HUES48 (cell line): ENCODE results near the gene AMPD3.

Experiments
- H3K27ac ChIP-seq: one replicate; pipeline ENCODE4 v1.7.0; 2013; ENCODE audit warnings: low read depth, low read length, inconsistent platforms
- H3K27me3 ChIP-seq: 2 replicates; pipeline ENCODE4 v1.6.1; 2013; ENCODE audit warnings: mild to moderate bottlenecking, low read length; ENCODE audit not compliant: control insufficient read depth, insufficient read depth
- H3K36me3 ChIP-seq: 2 replicates; pipeline ENCODE4 v1.6.1; 2013; ENCODE audit warnings: low read length; ENCODE audit not compliant: control insufficient read depth, insufficient read depth
- H3K4me1 ChIP-seq: 2 replicates; pipeline ENCODE4 v1.6.1; 2013; ENCODE audit warnings: mild to moderate bottlenecking, low read length; ENCODE audit not compliant: control insufficient read depth, insufficient read depth
- H3K4me3 ChIP-seq: 2 replicates; pipeline ENCODE4 v1.5.1; 2013; ENCODE audit warnings: mild to moderate bottlenecking, low read depth, low read length
- H3K9ac ChIP-seq: 2 replicates; pipeline ENCODE4 v1.6.1; 2013; ENCODE audit warnings: mild to moderate bottlenecking, low read depth, low read length, moderate library complexity
- H3K9me3 ChIP-seq: 2 replicates; pipeline ENCODE4 v1.6.1; 2013; ENCODE audit warnings: low read length; ENCODE audit not compliant: control insufficient read depth, insufficient read depth

AMPD3 gene

GRCh38 chr11:10454878-10455631, at the start of gene AMPD3:
AMPD3 (plus strand) TSS chr11:10455264; CDS start chr11:10461520, 6,256 bp downstream.
- H3K9ac ChIP-seq, result no peak within 1 kb of the TSS
- H3K4me1 ChIP-seq, result peaks cover 28% of the 10 kb centered on the region
- H3K36me3 ChIP-seq, result no peaks in the 10 kb centered on the region
- peaks cover 26% of the 10 kb centered on the region for H3K27me3 ChIP-seq
- no peak within 1 kb of the TSS for H3K4me3 ChIP-seq
- H3K9me3 ChIP-seq, result no peaks in the 10 kb centered on the region
- peak within 1 kb of the TSS; percentile 58 for H3K27ac ChIP-seq

DNA sequence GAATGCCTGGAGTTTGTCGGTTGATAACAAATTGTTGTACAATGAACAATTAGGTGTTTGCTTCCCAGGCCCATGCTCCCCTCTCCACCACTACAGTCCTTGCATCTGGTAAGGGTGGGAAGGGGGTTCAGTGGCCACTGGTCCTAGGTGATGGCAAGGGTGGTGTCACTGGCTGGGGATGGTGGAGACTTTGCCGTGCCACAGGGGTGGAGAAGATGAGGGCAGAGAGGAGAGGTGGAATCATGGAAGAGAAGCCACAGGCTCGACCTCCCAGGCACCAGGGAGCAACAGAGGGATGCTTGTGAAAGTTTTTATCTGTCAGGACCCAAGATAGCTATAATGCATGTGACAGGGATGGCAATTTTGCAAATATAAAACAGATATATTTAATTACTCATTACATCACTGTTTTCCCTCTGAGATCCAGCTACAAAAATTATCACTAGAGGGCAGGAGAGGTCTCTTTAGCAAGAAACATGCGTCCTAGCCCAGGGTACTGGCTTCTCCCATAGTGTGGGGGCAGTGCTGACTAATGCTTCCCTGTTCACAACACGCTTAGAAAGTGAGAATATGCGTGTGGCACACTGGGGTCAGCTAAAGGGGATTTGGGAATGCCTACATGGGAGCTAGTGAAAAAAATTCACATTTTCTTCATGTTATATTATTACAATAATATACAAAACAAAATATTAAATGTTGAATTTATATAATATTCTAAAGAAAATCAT, 49.0 kb upstream of the AMPD3 start:
- H3K27ac ChIP-seq, result no peak overlapping the region

DNA sequence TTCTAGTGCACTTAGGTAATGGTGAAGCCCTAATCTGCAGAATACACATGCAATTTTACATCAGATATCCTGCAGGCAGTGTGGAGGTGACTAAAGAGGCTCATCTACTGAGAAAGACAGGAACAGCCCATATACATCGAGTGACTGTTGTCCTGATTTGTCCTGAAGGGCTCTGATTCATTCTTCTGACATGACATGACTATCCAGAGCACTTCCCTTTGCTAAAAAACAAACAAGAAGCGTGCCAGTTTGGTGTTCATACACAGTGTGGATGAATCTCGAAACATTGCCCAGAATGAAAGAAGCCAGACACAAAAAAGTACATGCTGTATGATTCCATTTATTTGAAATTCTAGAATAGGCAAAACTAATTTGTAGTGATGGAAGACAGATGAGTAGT, 48.0 kb upstream of the AMPD3 start:
- H3K4me3 ChIP-seq, result no peak overlapping the region
- no peaks in the 10 kb centered on the region for H3K4me1 ChIP-seq
- H3K27me3 ChIP-seq, result no peaks in the 10 kb centered on the region
- H3K9me3 ChIP-seq, result no peaks in the 10 kb centered on the region
- H3K27ac ChIP-seq, result no peak overlapping the region
- no peaks in the 10 kb centered on the region for H3K36me3 ChIP-seq
- no peak overlapping the region for H3K9ac ChIP-seq

More for the DNA sequence above, 49.0 kb upstream of the AMPD3 start:
- Histone ChIP-seq H3K4me3 (no peak overlapping the region), H3K36me3 (no peaks in the 10 kb centered on the region), H3K4me1 (no peaks in the 10 kb centered on the region), H3K27me3 (no peaks in the 10 kb centered on the region), H3K9me3 (no peaks in the 10 kb centered on the region), H3K9ac (no peak overlapping the region)

GRCh38 chr11:10407749-10408685, 47.0 kb upstream of the AMPD3 start:
- no peak overlapping the region for H3K9ac ChIP-seq
- no peaks in the 10 kb centered on the region for H3K4me1 ChIP-seq
- no peak overlapping the region for H3K27ac ChIP-seq

DNA sequence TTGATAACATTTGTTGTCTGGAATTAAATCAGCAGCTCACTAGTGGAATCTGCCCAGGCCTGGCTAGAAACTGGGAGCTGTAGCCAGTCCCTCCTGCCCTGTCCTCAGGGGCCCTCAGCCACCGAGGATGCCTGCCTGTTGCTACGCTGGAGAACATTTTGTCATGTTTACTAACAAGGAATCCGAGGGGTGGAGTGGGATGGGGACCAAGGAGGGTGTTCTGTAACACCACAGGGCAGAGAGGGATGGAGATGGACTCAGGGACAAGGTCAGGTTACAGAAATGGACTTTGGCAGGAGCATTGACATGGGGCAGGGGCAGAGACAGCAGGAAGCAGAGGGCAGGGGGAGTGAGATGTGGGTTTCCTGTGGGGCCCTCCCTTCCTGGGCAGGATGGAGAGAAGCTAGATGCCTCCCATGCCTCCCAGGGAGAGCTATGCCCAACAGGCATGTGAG, 45.8 kb upstream of the AMPD3 start:
- no peak overlapping the region for H3K9ac ChIP-seq

More at GRCh38 chr11:10407749-10408685, 47.0 kb upstream of the AMPD3 start:
- H3K9me3 ChIP-seq, result no peaks in the 10 kb centered on the region
- H3K27me3 ChIP-seq, result no peaks in the 10 kb centered on the region
- no peak overlapping the region for H3K4me3 ChIP-seq
- no peaks in the 10 kb centered on the region for H3K36me3 ChIP-seq

DNA sequence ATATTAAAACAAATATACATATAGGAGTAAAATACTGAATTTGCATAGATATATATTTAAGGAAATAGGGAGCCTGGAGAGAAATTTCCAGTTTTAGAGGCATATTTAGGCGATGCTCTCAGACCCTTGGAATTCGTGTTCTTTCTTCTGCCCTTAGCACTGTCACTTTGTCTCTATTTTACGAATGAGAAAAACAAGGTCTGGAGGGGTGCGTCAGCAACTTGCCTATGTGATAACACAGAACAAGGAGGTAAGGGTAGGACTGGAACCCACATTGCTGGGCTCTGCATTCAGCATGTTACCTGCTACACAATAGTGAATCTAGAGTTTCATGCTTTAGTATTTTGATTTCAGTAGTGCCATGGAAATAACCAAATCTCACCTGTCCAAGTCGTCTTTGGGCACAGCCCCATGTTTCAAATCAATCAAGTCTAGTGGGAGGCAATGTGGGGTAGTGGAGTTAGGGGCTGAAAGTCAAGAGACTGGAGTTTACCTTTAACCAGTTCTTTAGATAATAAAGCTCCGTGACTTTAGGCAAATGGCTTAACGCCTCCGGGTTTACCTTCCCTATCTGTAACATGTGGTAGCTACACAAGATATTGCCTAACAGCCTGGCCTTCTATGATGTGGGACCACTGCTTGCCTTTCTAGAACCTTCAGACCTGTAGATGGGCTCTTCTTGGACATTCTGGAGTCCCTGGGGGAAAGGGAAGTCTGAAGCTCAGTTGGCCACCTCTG, 44.8 kb upstream of the AMPD3 start:
- H3K4me1 ChIP-seq, result no peaks in the 10 kb centered on the region
- H3K27ac ChIP-seq, result no peak overlapping the region
- no peak overlapping the region for H3K9ac ChIP-seq
- H3K9me3 ChIP-seq, result no peaks in the 10 kb centered on the region
- H3K36me3 ChIP-seq, result no peaks in the 10 kb centered on the region
- H3K4me3 ChIP-seq, result no peak overlapping the region
- H3K27me3 ChIP-seq, result no peaks in the 10 kb centered on the region

More for the DNA sequence above, 45.8 kb upstream of the AMPD3 start:
- Histone ChIP-seq H3K27ac (no peak overlapping the region), H3K4me1 (no peaks in the 10 kb centered on the region), H3K9me3 (no peaks in the 10 kb centered on the region), H3K36me3 (no peaks in the 10 kb centered on the region), H3K4me3 (no peak overlapping the region), H3K27me3 (no peaks in the 10 kb centered on the region)

GRCh38 chr11:10410844-10411200, 44.2 kb upstream of the AMPD3 start:
- Histone ChIP-seq H3K9ac (no peak overlapping the region), H3K27ac (no peak overlapping the region), H3K4me3 (no peak overlapping the region), H3K9me3 (no peaks in the 10 kb centered on the region), H3K27me3 (no peaks in the 10 kb centered on the region), H3K4me1 (no peaks in the 10 kb centered on the region), H3K36me3 (no peaks in the 10 kb centered on the region)

DNA sequence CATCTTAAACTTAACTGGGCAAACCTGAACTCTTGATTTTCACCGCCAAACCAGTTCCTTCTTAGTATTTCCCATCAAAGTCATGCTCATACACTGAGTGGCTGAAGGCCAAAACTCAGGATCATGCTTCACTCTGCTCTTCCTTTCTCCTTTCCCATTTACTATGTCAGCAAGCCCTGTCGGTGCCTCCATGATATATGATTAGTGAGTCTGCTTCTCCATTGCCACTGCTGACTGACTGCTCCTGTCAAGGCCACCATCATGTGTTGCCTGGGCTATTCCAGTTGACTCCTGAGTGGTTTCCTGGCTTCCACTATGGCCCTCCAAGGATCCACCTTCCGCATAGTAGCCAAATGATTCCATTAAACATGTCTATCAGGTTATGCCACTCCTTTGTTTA, 42.8 kb upstream of the AMPD3 start:
- Histone ChIP-seq H3K36me3 (no peaks in the 10 kb centered on the region), H3K27me3 (no peaks in the 10 kb centered on the region), H3K4me1 (no peaks in the 10 kb centered on the region), H3K4me3 (no peak overlapping the region), H3K9ac (no peak overlapping the region), H3K9me3 (no peaks in the 10 kb centered on the region), H3K27ac (no peak overlapping the region)

- Histone ChIP-seq H3K36me3 (no peaks in the 10 kb centered on the region), H3K27ac (no peak overlapping the region), H3K4me3 (no peak overlapping the region), H3K9ac (no peak overlapping the region), H3K9me3 (no peaks in the 10 kb centered on the region), H3K27me3 (no peaks in the 10 kb centered on the region), H3K4me1 (no peaks in the 10 kb centered on the region)
Measured at GRCh38 chr11:10413268-10413667, 41.8 kb upstream of the AMPD3 start.

GRCh38 chr11:10414181-10414580, 40.9 kb upstream of the AMPD3 start:
- H3K9ac ChIP-seq, result no peak overlapping the region
- no peaks in the 10 kb centered on the region for H3K36me3 ChIP-seq
- no peak overlapping the region for H3K4me3 ChIP-seq
- H3K27me3 ChIP-seq, result no peaks in the 10 kb centered on the region
- H3K9me3 ChIP-seq, result no peaks in the 10 kb centered on the region
- H3K4me1 ChIP-seq, result no peaks in the 10 kb centered on the region
- H3K27ac ChIP-seq, result no peak overlapping the region
